SK-N-SH (cell line): Measurements from ENCODE around the gene NR3C1. TPM values are rescaled to one million over a fixed set of nuclear protein-coding genes. Genes with fewer than 3 reads are reported as not detected.

Experiments used
- CTCF ChIA-PET: fragments of 300-600, 350-600 bp; formaldehyde crosslinking; extraction: SDS; loops from one replicate; lab custom pipeline; 2021; lab: Yijun Ruan, JAX
- POLR2A ChIA-PET: fragments of 350-600 bp; sonication (Branson Sonifier 250); formaldehyde crosslinking; extraction: SDS; loops from one replicate; lab custom pipeline; 2020; ENCODE audit warnings: antibody characterized with exemption, inconsistent platforms; lab: Yijun Ruan, JAX
- DNase-seq: peaks from one replicate; pipeline ENCODE4 v3.0.0; 2012
- H2AFZ ChIP-seq: fragments of 200-600 bp; sonication (generic); 2 replicates; pipeline ENCODE4 v1.8.1; 2016; ENCODE audit warnings: antibody characterized with exemption, mild to moderate bottlenecking, low read depth
- H3F3A ChIP-seq: fragments of 200-600 bp; sonication (generic); replicated peaks from 2 replicates; pipeline ENCODE3; 2016; ENCODE audit warnings: antibody characterized with exemption, mild to moderate bottlenecking; ENCODE audit not compliant: insufficient read depth
- H3K27ac ChIP-seq, 2 experiments: fragments of 200-500 bp in 1 of 2; fragments of 200-600 bp in 1 of 2; sonication (Bioruptor generic) in 1 of 2; sonication (generic), shearing (Covaris generic) in 1 of 2; 2 replicates each; pipeline versions ENCODE4 v1.5.1 to v1.6.1; 2014 to 2016; ENCODE audit warnings: low read depth in 2 of 2, inconsistent platforms in 1 of 2, low read length in 1 of 2, mild to moderate bottlenecking in 1 of 2, mixed read lengths in 1 of 2
- H3K27me3 ChIP-seq: fragments of 200-600 bp; sonication (generic), shearing (Covaris generic); 2 replicates; pipeline ENCODE4 v1.6.1; 2016; ENCODE audit warnings: mixed run types; ENCODE audit not compliant: insufficient read depth
- H3K36me3 ChIP-seq, 2 experiments: fragments of 200-500 bp in 1 of 2; fragments of 200-600 bp in 1 of 2; sonication (Bioruptor generic) in 1 of 2; sonication (generic) in 1 of 2; replicated peaks in 1 of 2; 2 replicates each; pipeline versions ENCODE3 to v1.5.1; 2014 to 2016; ENCODE audit warnings: low read length in 1 of 2, mild to moderate bottlenecking in 1 of 2; ENCODE audit not compliant: insufficient read depth in 2 of 2, control insufficient read depth in 1 of 2
- H3K4me1 ChIP-seq, 2 experiments: fragments of 200-500 bp in 1 of 2; fragments of 200-600 bp in 1 of 2; sonication (Bioruptor generic) in 1 of 2; sonication (generic), shearing (Covaris generic) in 1 of 2; 2 replicates each; pipeline versions ENCODE4 v1.5.1 to v1.6.1; 2014 to 2016; ENCODE audit warnings: low read depth in 1 of 2, low read length in 1 of 2, mixed run types in 1 of 2; ENCODE audit not compliant: insufficient read depth in 2 of 2, control insufficient read depth in 1 of 2
- H3K4me2 ChIP-seq: fragments of 200-600 bp; sonication (generic), shearing (Covaris generic); 2 replicates; pipeline ENCODE4 v1.6.1; 2017; ENCODE audit warnings: mixed run types
- H3K4me3 ChIP-seq, 2 experiments: fragments of 200-500 bp in 1 of 2; fragments of 200-600 bp in 1 of 2; sonication (Bioruptor generic) in 1 of 2; sonication (generic), shearing (Covaris generic) in 1 of 2; 2 replicates each; pipeline versions ENCODE4 v1.5.1 to v1.8.1; 2014 to 2016; ENCODE audit warnings: low read depth in 2 of 2, inconsistent platforms in 1 of 2, low read length in 1 of 2, mild to moderate bottlenecking in 1 of 2, mixed read lengths in 1 of 2, moderate library complexity in 1 of 2
- H3K79me2 ChIP-seq: fragments of 200-600 bp; sonication (generic); 2 replicates; pipeline ENCODE4 v1.8.1; 2017; ENCODE audit warnings: mild to moderate bottlenecking; ENCODE audit not compliant: insufficient read depth
- H3K9ac ChIP-seq: fragments of 200-600 bp; sonication (generic); 2 replicates; pipeline ENCODE4 v1.6.1; 2017; ENCODE audit warnings: mixed run types
- H3K9me2 ChIP-seq: fragments of 200-600 bp; sonication (generic); 2 replicates; pipeline ENCODE4 v1.6.1; 2017; ENCODE audit warnings: mixed run types
- H3K9me3 ChIP-seq: fragments of 200-600 bp; sonication (generic); 2 replicates; pipeline ENCODE4 v1.6.1; 2017; ENCODE audit warnings: mixed run types, mild to moderate bottlenecking, moderate library complexity
- H4K20me1 ChIP-seq: fragments of 200-600 bp; sonication (generic); 2 replicates; pipeline ENCODE4 v1.6.1; 2017; ENCODE audit warnings: mild to moderate bottlenecking, mixed run types; ENCODE audit not compliant: insufficient read depth
- EP300 ChIP-seq, 2 experiments: IDR thresholded peaks; 2 replicates each; pipeline versions ENCODE4 v1.4.0 to v1.6.1; 2012; ENCODE audit warnings: borderline replicate concordance in 1 of 2, low read depth in 1 of 2, low read length in 1 of 2
- FOXJ3 ChIP-seq: sonication (generic); formaldehyde crosslinking; IDR thresholded peaks from 2 replicates; pipeline ENCODE4 v1.5.1; 2020; ENCODE audit warnings: mild to moderate bottlenecking, missing genetic modification reagents
- FOXM1 ChIP-seq: IDR thresholded peaks from 2 replicates; pipeline ENCODE4 v1.4.0; 2012; ENCODE audit warnings: low read depth, mild to moderate bottlenecking
- GABPA ChIP-seq: IDR thresholded peaks from 2 replicates; pipeline ENCODE4 v1.4.0; 2012; ENCODE audit warnings: low read depth, mild to moderate bottlenecking
- GATA2 ChIP-seq: sonication (generic); formaldehyde crosslinking; IDR thresholded peaks from 2 replicates; pipeline ENCODE4 v1.5.0; 2020; ENCODE audit warnings: mild to moderate bottlenecking, missing genetic modification reagents
- JUND ChIP-seq: IDR thresholded peaks from 2 replicates; pipeline ENCODE4 v1.4.0; 2012
- MXI1 ChIP-seq: IDR thresholded peaks from 2 replicates; pipeline ENCODE4 v1.6.1; 2012; ENCODE audit warnings: mild to moderate bottlenecking, low read depth, low read length, improper control_type of control experiment
- PBX3 ChIP-seq: IDR thresholded peaks from 2 replicates; pipeline ENCODE4; 2012
- RXRA ChIP-seq: IDR thresholded peaks from 2 replicates; pipeline ENCODE4 v1.4.0; 2012; ENCODE audit warnings: low read depth, mild to moderate bottlenecking, borderline replicate concordance
- SIN3A ChIP-seq: IDR thresholded peaks from 2 replicates; pipeline ENCODE4 v1.6.1; 2012; ENCODE audit warnings: low read depth, mild to moderate bottlenecking, low read length, moderate library complexity, borderline replicate concordance
- SMC3 ChIP-seq: IDR thresholded peaks from 2 replicates; pipeline ENCODE4 v1.6.1; 2012; ENCODE audit warnings: low read depth, low read length, improper control_type of control experiment
- TAF1 ChIP-seq: IDR thresholded peaks from 2 replicates; pipeline ENCODE4 v1.6.1; 2012; ENCODE audit warnings: low read depth, mild to moderate bottlenecking, low read length, moderate library complexity, borderline replicate concordance
- TCF12 ChIP-seq: IDR thresholded peaks from 2 replicates; pipeline ENCODE4 v1.4.0; 2012
- USF1 ChIP-seq: IDR thresholded peaks from 2 replicates; pipeline ENCODE4 v1.4.0; 2012; ENCODE audit warnings: low read depth, borderline replicate concordance
- USF2 ChIP-seq: fragments of 150-350 bp; IDR thresholded peaks from 2 replicates; pipeline ENCODE4 v1.6.1; 2017; ENCODE audit warnings: antibody characterized with exemption, low read length, low read depth, borderline replicate concordance
- YY1 ChIP-seq: IDR thresholded peaks from 2 replicates; pipeline ENCODE4 v1.4.0; 2012; ENCODE audit warnings: low read depth, mild to moderate bottlenecking
- WGBS: methylation state at CpG from one replicate; pipeline ENCODE4 v1.1.6; 2017; ENCODE audit warnings: low lambda C conversion rate; 5-methylcytosine and 5-hydroxymethylcytosine counted together
- polyA plus RNA-seq, 3 experiments: library from polyadenylated mRNA; depleted of rRNA; stranded (reverse); fragments of >200 nt; gene quantifications; 2 replicates each; pipeline ENCODE4 v1.2.3, GENCODE V29; 2012
- TF ChIP-seq, protein P1 (sequence below): IDR thresholded peaks from 2 replicates; pipeline ENCODE4 v1.4.0; 2012; ENCODE audit warnings: low read depth, borderline replicate concordance
- TF ChIP-seq, protein P2 (sequence below): IDR thresholded peaks from 2 replicates; pipeline ENCODE4 v1.4.0; 2012; ENCODE audit warnings: low read depth

NR3C1 gene
- polyA plus RNA-seq, 1 of the 3 experiments (the other 2 are of a cell fraction) = 7.1 TPM

DNA sequence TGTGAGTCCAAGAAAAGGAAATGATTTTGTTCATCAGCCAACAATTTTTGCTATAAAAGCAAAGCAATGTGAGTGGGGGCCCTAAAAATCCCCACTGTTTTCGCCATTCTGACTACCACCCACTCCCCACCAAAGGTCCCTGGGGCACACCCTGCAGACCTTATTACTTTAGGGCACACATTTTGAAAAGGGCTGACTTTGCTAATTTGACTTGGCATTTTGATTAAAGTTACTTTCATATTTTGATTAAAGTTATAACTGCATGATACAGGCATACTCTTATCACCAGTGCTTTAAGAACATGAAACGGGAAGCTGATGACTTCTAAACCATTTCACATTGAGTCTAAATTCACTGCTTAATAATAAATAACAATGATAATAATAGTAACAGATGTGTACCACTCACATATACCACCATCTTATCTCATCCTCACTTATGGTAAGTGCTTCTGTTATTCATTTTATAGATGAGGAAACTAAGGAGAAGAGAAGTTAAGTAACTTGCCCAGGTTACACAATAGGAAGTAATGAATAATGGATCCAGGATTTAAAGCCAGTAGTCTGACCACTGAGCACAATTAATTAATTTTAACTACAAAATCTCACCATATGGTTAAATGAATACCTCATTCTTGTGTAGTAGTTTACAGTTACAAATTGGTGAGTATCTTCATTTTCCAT, 25.4 kb upstream of the NR3C1 start:
- Histone ChIP-seq H3K9me3 (no peaks in the 10 kb centered on the region), H3F3A (no peaks in the 10 kb centered on the region), H3K9me2 (no peaks in the 10 kb centered on the region), H2AFZ (no peak overlapping the region), H3K27me3 (no peaks in the 10 kb centered on the region), H3K4me2 (no peak overlapping the region), H3K4me3 (no peak overlapping the region), H4K20me1 (no peaks in the 10 kb centered on the region), H3K4me1 (peaks cover 0 to 2% of the 10 kb centered on the region in 2 experiments; a peak in 1 of 4 replicates), H3K9ac (no peak overlapping the region), H3K79me2 (no peaks in the 10 kb centered on the region), H3K36me3 (no peaks in the 10 kb centered on the region), H3K27ac (no peak overlapping the region)
- ChIA-PET CTCF (no interaction called here), POLR2A (no interaction called here)
- TF ChIP-seq TCF12 (no peak), RXRA (no peak), USF2 (no peak), GABPA (no peak), MXI1 (no peak)
- DNase-seq = no peak
- WGBS = 82% methylated on average over 2 of the region's 2 CpGs

GRCh38 chr5:143428155-143428554, 24.7 kb upstream of the NR3C1 start:
- Histone ChIP-seq H3K36me3 (no peaks in the 10 kb centered on the region), H3K79me2 (no peaks in the 10 kb centered on the region), H3K27me3 (no peaks in the 10 kb centered on the region), H3K9me3 (no peaks in the 10 kb centered on the region), H3F3A (no peaks in the 10 kb centered on the region), H3K4me2 (no peak overlapping the region), H3K4me3 (no peak overlapping the region), H4K20me1 (no peaks in the 10 kb centered on the region), H3K4me1 (no peaks in the 10 kb centered on the region), H3K27ac (no peak overlapping the region)
- no peak for DNase-seq
- POLR2A ChIA-PET = no interaction called here
- CTCF ChIA-PET = no interaction called here
- TF ChIP-seq GATA2 (CRISPR knock-in tag) = no peak
- no peak for TF ChIP-seq USF2
- no peak for TF ChIP-seq TAF1
- TF ChIP-seq EP300 (IDR thresholded peaks at IDR 0.05; ENCODE audit: borderline replicate concordance in 1 of 2, low read depth in 1 of 2, low read length in 1 of 2) = no peak
- no peak for TF ChIP-seq FOXJ3 (CRISPR knock-in tag)
- TF ChIP-seq, protein P1, sequence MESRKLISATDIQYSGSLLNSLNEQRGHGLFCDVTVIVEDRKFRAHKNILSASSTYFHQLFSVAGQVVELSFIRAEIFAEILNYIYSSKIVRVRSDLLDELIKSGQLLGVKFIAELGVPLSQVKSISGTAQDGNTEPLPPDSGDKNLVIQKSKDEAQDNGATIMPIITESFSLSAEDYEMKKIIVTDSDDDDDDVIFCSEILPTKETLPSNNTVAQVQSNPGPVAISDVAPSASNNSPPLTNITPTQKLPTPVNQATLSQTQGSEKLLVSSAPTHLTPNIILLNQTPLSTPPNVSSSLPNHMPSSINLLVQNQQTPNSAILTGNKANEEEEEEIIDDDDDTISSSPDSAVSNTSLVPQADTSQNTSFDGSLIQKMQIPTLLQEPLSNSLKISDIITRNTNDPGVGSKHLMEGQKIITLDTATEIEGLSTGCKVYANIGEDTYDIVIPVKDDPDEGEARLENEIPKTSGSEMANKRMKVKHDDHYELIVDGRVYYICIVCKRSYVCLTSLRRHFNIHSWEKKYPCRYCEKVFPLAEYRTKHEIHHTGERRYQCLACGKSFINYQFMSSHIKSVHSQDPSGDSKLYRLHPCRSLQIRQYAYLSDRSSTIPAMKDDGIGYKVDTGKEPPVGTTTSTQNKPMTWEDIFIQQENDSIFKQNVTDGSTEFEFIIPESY = no peak
- TF ChIP-seq RXRA = no peak
- no peak for TF ChIP-seq SIN3A
- TF ChIP-seq, protein P2, sequence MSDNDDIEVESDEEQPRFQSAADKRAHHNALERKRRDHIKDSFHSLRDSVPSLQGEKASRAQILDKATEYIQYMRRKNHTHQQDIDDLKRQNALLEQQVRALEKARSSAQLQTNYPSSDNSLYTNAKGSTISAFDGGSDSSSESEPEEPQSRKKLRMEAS = no peak
- no peak for TF ChIP-seq JUND
- no peak for TF ChIP-seq PBX3
- TF ChIP-seq USF1 = no peak
- no peak for TF ChIP-seq FOXM1
- TF ChIP-seq GABPA = no peak
- no peak for TF ChIP-seq TCF12
- TF ChIP-seq YY1 = no peak
- no peak for TF ChIP-seq SMC3
- TF ChIP-seq, all 33 proteins: peak for 0
- Histone ChIP-seq H3K9ac (no peak overlapping the region), H2AFZ (no peak overlapping the region), H3K9me2 (no peaks in the 10 kb centered on the region)
- WGBS = 55% methylated on average over 1 of the region's 1 CpG
